HG03442 (cell line): ENCODE results near the gene APEX2.
"Not testable (repeated sequence)": the region's sequence is repeated elsewhere in the genome, so short reads cannot be mapped to it uniquely, and the experiment has no call there.

ENCODE experiments used
- ATAC-seq: cut with Tn5 transposase; IDR thresholded peaks from one replicate; pipeline ENCODE4 v1.9.1; 2021; ENCODE audit warnings: mild to moderate bottlenecking, moderate library complexity; ENCODE audit not compliant: unreplicated experiment

APEX2 gene

DNA sequence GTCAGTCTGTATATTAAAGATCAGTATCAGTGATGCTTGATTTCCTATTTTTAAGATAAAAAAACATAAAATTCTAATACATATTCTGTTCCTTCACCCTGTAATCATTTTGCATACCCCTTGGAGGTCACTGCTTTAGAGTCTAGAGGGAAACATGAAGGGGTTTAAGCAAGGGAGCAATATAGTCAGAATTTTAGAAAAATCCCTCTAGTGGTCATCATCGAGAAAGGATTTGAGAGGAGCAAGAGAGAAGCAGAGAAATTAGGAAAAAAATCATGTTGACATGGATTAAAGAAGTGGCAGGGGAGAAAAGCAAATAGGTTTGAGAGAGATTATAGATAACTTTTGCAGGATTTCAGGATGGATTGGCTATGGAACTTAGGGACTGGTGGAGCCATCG lies 11.1 kb downstream of the APEX2 start:
- ATAC-seq, result no peak

DNA sequence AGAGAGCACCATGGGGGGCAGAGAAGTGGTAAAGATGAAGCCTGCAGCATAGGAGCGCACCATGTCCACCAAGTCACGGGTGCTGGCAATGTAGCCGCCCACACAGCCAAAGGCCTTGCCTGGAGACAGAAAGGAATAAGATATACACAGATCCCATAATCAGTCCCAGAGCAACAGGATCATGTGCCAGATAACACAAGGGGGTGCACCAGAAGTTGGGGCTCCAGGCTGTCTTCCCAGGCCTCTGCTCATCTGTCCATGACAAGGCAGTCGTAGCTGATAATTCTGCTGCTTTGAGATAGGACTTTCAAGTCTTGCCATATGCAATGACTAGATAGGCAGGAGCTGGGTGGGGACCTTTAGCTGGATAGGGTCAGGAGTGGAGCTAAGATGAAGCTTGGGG lies 14.7 kb downstream of the APEX2 start:
- ATAC-seq, result no peak

DNA sequence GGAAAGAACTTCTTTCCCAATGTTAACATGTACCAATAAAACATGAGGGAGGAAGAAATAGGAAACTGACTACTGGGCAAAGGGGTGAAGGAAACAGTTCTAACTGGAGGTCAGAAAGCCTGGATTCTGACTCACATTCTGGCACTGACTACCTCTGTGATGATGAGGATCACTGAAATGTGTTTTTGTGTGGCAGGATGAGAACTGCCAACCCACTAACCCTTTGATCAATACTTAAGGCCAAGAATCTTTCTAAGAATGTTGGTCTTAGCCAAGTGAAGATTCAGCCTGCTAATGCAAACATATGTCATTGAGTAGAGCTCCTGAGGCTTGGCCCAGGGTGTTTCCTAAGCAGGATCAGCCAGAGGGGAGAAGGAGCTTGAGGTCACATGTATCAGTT lies 26.0 kb downstream of the APEX2 start:
- no peak for ATAC-seq

DNA sequence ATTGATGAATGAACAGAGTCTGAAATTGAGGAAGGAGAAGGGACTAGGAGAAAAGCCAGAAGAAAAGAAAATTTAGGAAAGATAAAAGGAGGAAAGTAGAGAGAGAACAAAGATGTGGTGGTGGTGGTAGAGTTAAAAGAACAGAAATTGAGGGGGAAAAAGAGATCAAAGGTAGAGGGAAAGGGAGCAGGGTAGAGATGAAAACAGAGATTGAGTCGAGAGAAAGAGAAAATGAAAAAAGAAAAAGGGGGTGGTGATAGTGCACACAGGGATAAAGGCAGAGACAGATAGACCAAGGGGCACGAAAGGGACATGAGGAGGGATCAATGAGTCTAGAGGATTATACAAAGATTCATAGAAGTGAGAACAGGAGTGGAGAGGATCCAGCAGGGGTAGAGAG lies 26.7 kb downstream of the APEX2 start:
- no peak for ATAC-seq

DNA sequence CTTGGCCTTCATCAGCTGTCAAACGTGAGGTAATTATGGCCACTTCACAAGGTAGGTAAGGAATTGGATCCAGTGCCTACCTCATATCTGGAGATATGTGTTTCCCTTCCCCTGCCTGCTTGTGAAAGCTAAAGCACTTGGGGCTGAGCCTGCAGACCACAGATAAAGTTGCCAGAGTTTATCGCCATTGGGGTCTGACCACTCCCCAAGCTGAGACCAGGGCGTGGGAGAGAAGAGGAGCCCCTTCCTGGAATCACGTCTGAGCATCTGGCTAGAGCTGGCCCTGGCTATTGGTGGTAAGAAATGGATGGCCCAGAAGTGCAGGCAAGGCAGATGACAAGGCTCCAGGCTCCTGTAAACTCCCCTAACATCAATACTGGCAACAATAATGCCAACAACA lies 27.9 kb downstream of the APEX2 start:
- ATAC-seq, result no peak

DNA sequence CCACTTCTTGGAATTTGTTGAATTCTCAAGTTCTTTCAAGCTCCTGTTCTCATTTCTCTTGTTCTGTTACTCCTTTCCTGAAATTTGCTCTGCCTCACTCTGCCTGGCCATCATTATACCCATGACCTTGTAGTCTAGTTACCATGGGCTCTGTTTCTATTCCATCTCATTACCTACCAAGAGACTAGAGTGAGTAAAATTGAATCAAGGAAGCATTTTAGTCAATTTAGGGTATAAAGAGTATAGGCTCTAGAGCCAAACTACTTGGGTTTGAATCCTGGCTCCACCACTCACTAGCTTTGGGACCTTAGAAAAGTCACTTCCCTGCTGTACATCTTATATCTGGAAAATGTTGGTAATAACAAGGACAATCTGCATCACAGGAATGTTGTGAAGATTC lies 28.4 kb downstream of the APEX2 start:
- no peak for ATAC-seq

DNA sequence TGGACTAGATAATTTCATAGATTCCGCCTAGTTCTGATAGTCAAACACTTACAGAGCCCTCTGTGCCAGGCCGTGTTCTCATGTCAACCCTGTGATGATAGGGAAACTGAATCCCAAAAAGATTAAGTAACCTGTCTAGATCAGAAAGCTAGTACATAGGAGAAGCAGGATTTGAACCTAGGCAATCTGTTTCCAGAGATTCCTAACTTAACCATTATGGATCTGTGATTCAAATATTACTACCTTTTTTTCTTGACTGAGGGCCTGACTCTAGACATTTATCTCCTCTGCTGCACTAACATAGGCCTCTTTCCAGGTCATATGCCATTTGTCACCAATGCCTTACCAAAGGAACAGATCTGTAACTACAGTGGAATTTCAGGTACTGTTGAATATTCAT lies 29.1 kb downstream of the APEX2 start:
- ATAC-seq, result no peak

DNA sequence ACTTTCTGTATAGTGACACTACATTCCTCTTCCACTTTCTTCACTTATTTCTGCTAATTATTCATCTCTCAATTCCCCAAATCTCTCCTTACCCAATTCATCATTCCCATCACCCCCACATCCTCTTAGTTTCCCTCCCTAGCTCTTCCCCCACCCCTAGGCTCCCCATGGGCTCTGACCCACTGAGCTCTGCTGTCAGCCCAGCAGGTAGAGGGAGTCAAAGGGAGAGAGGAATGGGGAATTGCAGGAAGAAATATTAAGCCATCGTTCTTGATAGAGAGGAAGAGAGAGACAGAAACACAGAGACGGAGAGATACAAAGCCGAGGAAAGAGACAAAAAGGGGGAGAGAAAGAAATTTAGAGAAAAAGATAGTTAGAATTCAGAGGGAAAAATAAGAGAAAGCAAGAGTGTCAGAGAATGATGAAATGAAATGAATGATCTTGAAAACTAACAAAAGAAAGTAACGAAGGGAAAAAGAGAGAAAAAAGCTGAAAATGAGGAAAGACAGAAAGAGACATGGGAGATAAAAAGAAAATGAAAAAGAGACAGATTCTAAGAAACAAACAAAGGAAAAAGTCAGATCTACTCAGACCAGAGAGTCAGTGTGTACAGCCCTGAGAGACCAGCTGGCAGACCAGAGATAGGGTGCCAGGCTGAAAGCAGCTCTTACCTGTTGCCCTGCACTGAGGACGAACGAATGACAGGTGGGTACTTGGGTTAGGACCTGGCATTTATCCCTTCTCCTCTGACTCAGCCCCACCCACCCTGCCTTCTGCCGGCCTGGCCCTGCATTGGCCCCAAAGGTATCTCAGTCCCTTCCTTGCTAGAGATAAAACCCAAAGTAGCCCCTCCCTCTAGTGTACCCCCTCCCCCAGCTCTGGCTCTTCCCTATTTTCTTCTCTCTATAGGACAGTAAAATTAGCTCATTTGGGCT lies 30.4 kb downstream of the APEX2 start, which contains the start of gene ALAS2:
ALAS2 (minus strand) TSS at position 707 of the 935 bp plus-strand sequence. CDS start 4,977 bp downstream, outside the sequence.
- ATAC-seq, result no peak

DNA sequence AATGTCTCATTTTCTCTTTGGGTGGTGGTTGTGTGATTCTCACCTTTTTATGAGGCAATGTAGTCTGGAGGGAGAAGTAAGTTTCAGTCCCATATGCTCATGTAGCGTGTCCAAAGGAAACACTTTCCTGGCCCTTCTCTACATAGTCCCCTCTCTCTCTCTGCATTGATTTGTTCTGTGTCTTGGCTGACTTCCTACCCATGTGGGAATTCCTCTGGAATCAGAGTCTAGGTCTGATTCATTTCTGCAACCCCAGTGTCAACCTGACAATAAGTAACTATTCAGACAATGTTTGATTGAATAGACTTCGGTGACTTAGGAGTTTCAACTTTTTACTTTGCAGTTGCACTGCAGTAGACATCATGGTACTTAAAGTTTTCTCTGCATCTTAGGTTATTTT lies 33.3 kb downstream of the APEX2 start:
- ATAC-seq, result no peak

DNA sequence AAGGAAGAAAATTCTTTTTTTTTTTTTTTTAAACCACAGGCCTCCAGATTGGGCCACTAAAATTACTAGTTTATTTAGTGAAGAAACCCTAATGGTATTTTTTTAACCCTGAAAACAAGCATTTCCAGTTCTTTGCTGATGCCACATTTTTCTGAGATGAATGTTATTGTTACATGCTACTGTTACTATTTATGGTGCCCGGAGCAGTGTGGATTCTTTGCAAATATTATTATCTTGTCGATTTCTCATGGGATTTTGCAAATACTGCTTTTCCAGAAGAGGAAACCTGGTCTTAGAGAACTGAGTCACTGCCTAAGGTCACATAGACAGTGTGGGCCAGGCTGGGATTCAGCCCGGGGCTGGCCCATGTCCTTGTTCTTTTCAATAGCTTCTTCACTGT lies 39.3 kb downstream of the APEX2 start:
- no peak for ATAC-seq

DNA sequence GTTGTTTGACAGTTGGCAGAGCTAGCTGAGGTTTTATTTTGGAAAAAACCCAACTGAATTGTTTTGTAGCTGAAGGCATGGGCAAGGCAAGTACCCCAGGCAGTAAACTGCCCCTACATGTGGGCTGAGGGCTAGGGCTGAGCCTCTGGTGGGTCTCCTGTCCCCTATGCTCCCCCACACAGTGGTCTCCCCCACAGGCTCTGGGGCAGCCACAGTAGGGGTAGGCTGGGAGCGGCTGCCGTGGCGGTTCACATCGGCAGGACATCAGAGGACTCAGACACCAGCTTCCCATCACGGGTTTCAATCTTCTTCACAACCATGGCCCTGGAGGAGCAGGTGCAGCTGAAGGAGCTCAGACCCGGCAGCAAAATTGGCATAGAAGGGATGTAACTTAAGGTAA lies 41.4 kb downstream of the APEX2 start:
- ATAC-seq, result no peak

DNA sequence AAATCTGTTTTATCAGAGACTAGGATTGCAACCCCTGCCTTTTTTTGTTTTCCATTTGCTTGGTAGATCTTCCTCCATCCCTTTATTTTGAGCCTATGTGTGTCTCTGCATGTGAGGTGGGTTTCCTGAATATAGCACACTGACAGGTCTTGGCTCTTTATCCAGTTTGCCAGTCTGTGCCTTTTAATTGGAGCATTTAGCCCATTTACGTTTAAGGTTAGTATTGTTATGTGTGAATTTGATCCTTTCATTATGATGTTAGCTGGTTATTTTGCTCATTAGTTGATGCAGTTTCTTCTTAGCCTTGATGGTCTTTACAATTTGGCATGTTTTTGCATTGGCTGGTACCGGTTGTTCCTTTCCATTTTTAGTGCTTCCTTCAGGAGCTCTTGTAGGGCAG lies 50.4 kb downstream of the APEX2 start:
- not testable (repeated sequence) for ATAC-seq

DNA sequence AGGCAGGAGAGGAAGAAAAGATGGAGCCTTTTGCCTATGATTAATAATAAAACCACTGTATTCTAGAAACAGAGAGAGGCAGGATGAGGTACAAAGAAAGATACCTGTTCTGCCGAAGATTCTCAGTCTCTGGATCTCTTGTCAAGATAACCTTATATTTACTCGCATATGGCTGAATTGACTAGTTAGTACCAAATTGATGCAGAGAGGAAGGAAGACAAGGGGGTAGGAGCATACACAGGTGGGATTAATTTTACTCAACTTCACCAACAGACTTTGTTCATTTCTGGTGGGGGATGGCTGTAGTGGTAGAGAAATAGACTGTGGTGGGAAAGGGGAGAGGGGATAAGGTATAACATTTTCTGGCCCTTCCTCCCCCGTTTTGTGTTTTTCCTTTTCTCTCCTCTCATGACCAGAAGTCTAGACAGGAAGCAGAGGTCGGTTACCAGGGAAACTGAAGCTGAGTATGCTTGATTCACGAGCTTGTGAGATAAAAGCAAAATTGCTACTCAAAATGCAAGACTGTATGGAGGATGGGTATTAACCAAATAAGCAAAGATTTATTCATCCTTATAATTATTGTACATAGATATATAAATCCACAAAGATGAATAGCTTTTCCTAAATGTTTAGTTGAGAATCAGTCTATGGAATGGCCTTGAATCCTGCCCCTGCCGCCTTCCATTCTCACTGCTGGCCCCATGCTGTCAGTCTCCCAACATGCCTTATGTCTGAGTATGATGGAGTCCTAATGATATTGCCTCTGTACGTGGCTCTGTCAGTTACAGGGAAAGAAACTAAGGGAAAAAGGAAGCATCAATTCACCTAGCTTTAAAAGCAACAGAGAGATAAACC lies 56.9 kb downstream of the APEX2 start:
- ATAC-seq, result no peak

DNA sequence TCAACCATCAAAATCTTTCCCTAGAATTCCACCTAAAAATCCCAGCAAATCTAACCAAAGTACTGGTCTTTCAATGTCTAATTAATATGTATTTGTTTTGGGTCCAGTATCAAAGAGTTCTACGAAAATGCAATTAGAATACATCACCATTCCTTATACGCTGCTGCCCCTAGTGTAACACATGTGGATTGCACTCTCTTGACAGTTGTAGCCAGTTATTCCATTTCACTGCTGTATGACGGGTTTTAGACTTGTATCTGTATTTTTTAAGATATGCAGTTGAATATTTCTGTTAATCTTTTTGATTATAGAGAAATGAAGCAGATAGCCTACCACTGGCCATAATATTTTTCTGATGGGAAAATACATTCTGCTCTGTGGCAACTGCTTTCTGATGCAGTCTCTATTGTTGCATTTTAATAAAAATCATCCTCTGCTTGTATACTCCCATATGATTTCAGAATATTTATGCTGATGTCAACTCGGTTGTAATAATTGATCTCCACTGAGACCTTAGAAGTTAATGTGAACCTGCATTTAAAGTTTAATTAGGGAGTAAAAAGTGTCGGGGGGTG lies 57.6 kb downstream of the APEX2 start:
- no peak for ATAC-seq
